NOMO-1 (cell line): ENCODE data around the gene COLEC11.
A peak's percentile ranks its signal among the peaks of the same experiment; 100 is the strongest.
"Not testable (repeated sequence)": the region's sequence is repeated elsewhere in the genome, so short reads cannot be mapped to it uniquely, and the experiment has no call there.

Experiments used
- DNase-seq, 2 experiments: peaks; one replicate each; lab custom pipeline; 2025; ENCODE audit not compliant: unreplicated experiment in 2 of 2; lab: John Stamatoyannopoulos, UW

Gene COLEC11

DNA sequence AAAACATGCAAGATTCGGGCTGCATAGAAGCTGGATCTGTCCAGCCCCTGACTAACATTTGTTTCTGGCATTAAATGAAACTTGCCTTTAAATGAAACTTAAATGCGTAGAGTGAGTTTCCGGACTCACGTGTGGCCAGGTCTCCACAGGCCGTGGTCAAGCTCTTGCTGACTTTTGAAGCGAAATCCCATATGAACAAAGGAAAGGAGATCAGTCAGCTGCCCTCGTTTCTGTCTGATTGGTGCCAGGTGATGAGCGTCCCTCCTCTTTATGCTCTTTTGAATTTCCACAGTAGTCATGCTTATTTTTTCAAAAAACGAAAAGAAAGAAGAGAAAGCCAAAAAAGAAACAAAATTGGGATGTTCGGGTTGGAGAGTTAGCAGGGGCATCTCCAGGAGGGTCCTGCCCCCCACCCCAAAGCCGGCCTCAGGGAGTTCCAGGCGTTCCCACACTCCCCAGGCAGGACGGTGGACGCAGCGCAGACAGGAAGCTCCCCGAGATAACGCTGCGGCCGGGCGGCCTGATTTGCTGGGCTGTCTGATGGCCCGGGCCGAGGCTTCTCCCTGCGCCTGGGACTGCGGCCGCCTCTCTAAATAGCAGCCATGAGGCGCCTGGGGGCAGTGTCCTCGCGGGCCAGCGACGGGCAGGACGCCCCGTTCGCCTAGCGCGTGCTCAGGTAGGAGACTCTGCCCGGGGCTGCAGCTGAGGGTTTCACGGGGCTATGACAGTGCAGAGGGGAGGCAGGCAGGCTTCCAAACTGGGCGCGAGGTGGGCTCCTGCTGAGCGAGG lies at the start of gene COLEC11:
Gene COLEC11 (plus strand): TSS at position 620 of the 789 bp plus-strand sequence. CDS start 9,229 bp downstream, outside the sequence.
- DNase-seq, result no peak

DNA sequence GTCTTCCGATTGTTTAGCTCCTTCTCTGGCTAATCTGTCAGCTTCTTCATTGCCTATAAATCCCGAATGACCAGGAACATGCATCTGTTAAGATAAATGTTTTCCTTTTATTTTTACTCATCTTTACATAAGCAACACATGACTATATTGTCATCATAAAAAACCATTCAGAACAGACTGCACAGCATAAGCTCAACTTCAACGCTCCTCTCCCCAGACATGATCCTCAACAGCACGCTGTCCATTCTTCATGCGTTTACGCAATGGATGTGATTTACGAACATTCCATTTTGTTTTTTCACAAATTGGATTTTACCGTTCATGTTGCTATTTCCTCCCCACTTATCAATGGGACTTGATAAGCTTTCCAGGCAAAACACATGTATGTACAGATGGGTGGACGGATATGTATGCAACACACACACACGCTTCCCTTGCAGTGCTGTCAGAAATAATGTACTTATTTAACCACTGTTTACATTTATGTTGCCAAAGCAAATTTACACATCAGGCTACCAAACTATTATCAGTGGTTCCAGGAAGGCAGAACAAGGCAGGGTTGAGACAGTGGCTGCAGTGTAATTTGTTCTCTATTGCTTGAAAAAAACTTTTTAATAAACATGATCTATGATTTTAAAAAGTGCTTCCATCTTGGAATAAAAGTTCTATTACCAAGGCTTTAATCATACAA lies 49.0 kb upstream of the COLEC11 start:
- no peak for DNase-seq

DNA sequence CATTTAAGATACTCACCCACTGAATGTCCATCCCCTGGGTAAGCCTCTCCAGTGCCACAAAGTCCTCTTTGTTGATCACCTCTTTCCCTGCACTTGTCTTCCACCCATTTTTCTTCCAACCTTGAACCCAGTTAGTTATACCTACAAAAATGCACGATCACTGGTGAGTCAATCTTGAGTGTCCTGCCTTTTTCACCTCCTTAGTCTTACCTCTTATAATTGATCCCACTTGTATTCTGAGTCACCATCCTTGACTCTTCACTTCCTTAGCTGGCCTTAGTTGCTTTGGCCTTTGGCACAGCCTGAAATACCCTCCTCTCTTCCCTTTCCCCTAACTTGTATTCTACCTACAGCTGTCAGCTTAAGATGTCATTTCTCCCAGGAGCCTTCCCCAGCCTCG lies 47.0 kb upstream of the COLEC11 start:
- no peak for DNase-seq

DNA sequence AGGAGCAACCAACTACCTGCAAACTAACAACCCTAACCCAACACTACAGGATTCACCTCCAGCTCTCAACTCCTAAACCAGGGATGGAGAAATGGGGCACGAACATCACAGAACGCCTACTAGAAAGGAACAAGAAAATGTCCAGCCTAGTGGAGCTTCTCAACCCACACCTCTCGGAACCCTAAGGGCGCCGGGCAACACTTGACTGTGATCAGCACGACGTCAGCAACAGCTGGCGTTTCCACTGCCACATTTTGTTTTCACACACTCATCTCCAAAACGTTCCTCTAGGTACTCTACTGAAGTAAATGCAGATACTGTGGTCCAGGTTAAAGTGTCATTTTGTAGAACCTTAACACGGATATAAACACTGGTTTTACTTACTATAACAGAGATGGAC lies 41.0 kb upstream of the COLEC11 start:
- DNase-seq, result no peak

DNA sequence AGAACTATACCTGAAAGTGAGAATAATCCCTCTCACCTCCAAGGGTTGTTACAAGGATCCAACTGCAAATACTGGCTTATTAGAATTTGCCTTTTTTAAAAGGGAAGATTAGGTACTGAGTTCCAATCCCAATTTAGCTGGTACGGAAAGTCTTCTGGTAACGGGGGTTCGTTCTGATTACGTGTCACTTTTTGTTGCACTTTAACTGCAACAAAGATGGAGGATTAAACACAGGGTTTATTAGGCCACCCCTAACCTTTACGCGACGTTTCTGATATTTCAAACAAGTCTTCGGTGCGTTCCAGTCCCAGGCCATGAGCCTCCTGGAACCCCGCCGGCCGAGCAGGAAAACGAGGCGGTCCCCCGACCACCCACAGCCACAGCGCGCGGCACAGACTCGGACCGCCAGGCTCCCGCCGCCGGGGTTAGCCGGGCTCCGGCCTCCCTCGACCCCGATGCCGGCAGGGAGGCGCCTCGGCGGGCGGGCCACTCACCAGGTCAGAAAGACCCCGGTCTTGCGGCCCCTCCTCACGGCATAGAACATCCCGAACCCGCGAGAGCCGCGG lies 37.2 kb upstream of the COLEC11 start:
- peak in 1 of 2 experiments; percentile 17 for DNase-seq

DNA sequence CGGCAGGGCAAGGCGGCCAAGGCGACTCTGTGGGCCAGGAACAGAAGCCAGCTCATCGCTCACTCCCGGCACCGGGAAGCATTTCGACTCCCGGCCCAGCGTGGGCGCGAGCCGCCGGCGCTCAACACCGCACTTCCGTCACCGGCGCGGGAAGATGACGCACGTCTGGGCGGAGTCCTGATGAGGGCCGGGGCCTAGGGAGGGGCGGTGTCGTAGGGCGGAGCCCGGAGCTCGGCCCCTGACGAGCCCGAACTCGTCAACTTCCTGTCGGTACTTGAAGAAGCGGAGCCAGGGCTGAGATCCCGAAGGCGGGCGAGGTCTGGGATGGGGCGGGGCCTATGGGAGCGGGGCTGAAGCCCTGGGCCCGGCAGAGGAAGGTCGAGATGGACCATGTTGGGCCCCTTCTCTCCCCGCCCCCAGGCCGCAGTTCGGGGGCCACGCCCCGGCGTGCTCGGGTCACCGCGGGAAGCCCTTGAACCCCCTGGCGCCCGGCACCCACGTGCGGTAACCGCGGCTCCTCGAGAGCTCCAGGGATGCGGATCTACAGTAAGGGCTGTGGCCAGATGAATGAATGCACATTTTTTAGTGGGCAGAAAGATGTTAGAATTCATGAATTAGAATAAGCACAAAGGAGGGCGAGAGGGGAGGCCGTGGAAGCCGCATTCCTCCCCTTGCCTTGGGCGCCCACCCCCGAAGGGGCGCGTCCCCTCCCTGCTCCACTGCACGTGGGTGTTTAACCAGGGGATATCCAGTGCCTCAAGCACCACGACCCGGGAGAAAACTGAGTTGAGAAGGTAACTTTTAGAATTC lies 36.5 kb upstream of the COLEC11 start, which contains the start of gene RNASEH1:
Gene RNASEH1 (minus strand): TSS at position 129 of the 810 bp plus-strand sequence. CDS start 73 bp downstream, at position 56.
- DNase-seq, result peak; percentile 97 to 98

DNA sequence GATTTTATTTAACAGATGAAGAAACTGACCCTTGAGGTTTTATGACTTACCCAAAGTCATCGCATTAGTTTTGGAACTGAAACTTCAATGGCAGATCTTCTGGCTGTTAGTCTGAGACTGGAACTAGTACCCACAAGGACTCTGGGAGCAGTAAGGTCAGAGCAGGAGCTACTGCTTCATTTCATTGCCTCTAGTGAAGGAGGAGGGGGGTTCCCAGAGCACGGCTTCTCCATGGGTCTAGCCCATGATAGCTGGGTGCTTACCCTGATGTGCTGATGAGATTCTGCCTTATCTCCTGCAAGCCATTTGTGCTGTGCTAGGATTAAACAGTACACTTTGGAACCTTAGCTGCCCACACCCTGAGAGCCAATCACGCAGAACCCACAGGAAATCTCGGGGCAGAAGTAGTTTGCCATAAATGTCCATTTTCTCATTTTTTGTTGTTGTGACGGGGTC lies 31.4 kb upstream of the COLEC11 start:
- no peak for DNase-seq

DNA sequence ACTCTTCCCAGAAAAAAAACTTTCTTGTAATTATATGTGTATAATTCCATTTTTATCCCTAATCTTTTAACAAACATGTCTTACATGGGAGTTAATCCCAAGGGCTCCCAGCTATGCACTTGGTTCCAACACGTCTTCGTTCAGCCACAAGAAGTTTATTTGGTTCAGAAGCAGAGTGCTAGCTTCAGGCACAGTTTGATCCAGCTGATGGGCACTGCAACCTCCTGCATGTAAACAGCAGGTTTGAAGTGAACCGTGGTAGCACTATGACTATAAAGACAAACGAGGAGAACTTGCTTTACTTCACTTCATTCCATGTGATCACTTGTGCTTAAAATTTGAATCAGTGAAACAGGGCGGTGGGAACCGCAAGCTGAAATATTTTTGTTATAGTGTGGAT lies 29.8 kb upstream of the COLEC11 start:
- DNase-seq, result no peak

DNA sequence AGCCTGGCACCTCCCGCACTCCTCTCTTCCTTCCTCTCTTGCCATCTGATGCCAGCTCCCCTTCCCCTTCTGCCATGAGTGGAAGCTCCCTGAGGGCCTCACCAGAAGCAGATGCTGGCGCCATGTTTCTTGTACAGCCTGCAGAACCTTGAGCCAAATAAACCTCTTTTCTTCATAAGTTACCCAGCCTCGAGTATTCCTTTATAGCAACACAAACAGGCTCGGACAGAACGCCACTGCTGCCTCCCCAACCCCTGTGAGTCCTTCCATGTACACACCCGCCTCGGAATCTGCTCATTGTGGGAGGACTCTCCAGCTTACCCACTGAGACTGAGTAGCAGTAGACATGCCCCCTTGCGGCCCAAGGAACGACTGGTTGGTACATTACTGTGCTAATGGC lies 28.1 kb upstream of the COLEC11 start:
- no peak for DNase-seq

DNA sequence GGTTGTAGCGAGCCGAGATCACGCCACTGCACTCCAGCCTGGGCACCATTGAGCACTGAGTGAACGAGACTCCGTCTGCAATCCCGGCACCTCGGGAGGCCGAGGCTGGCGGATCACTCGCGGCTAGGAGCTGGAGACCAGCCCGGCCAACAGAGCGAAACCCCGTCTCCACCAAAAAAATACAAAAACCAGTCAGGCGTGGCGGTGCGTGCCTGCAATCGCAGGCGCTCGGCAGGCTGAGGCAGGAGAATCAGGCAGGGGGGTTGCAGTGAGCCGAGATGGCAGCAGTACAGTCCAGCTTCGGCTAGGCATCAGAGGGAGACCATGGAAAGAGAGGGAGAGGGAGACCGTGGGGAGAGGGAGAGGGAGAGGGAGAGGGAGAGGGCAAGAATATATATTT lies 25.3 kb upstream of the COLEC11 start:
- DNase-seq, result not testable (repeated sequence)

DNA sequence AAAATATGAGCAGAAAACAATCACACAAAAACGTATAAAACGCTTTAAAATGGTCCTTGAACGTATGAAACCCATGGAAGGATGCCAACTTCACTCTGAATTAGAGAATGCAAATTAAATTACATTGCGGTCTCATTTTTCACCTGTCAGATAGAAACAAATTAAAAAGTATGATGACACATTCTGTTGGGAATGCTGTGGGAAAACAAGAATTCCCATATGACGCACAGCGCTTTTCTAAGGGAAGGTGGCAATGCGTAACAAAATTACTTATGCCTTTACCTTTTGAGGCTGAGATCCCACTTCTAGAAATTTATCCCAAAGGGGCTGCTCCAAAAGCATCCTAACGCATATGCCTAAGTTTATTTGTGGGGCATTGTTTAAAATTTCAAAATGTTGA lies 23.6 kb upstream of the COLEC11 start:
- DNase-seq, result no peak

DNA sequence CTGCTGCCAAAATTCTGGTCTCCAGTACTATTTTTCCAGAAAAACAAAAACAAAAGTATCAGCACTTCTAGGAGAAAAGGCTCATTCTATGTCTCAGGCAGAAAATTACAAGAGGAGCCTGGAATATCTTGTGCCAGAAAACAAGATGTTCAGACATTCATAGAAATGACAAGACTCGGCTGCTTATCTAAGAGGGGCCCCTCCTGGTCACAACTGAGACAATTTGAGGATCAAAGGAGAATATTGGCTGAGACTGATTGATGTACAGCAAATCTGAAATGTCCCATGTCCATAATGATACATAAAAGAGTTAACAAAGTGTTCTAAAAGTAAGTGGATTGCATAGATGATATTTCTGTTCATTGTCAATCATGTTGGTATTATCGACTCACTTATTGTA lies 22.3 kb upstream of the COLEC11 start:
- DNase-seq, result no peak

DNA sequence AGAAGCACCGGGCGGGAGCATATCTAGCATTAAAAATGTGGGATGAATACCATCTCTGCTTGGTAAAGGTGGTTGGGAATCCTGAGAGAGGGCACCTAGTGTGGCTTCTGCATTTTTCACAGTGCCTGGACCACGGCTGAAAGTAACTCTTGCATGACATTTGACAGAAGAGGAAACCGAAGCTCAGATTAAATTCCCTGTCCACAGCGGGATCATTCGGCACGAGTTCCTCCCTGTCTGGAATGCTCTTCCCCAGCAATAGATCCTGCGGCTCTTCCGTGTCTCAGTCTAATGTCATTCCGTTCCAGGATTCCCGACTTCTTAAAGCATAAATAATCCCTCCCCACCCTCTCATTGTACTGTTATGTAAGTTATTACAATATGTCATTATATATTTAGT lies 20.8 kb upstream of the COLEC11 start:
- DNase-seq, result no peak

DNA sequence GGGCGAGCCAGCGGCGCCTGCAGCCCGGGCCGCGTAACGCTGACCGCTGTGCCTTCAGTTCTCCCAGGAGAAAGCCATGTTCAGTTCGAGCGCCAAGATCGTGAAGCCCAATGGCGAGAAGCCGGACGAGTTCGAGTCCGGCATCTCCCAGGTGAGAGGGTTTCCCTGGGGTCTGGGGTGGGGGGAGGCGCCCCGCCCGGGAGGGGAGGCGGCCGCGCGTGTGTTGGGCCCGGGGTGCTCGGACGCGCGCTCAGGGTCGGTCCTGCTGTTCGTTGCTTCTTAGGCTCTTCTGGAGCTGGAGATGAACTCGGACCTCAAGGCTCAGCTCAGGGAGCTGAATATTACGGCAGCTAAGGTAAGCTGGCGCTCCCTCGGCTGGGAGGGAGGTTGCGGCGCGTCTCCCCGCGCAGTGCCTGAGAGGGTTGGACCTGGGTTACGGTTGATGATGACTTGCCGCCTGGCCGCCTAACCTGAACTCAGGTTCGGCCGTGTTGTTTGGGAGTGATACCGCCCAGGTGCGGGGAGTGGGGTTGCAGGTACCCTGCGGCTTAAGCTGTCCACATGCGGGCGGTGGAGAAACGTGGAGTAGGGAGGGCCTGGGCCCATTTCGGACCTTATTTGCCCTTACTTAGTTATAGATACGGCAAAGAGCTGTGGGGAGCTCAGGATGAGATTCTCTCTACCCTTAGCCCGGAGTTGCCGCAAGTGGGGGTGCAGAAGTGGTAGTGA lies 19.2 kb upstream of the COLEC11 start:
- no peak for DNase-seq

DNA sequence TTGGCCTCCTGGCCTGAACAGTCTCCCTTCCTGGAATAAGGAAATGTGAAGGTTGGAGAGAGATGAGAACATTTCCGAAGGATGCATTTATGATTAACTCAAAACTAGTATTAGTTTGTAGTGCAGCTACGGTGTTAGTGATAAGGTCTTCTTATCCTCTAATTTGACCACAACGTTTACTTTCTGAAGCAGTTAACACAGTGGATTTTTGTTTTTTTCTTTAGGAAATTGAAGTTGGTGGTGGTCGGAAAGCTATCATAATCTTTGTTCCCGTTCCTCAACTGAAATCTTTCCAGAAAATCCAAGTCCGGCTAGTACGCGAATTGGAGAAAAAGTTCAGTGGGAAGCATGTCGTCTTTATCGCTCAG lies 18.7 kb upstream of the COLEC11 start:
- DNase-seq, result not testable (repeated sequence)

DNA sequence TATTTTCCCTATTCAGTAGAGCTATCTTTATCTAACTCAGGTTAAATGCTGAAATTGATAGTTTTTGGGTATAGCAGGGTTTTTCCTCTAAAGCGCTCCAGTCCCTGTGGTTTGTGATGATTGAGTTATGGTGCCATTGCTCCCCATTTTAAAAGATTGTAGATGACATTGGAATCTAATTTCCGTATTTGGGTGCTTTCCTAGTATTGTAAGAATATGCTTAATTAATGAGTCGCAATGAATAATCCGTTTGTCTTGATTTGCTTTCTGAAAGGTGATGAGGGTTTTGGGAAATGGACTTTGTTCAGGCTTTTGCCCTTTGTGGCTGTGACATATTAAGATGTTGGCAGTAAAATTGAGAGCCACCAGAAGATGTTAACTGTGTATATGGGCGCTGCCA lies 15.9 kb upstream of the COLEC11 start:
- DNase-seq, result no peak

DNA sequence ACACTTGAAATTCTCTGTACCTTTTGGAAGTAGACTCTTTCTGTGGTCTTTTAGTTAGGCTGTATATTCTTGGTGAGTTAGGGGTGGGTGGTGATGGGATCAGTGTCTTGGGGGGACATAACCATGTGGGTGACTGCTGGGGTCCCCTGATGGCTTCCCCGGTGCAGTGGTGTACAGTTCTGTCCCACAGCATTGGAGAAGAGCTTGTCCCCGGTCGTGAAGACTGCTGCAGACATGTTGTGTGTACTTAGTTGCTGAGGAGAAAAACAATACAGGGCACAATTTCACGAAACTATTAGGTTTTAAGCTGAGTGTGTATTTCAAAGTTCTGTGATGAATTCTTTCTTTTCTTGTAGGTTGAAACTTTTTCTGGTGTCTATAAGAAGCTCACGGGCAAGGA lies 14.5 kb upstream of the COLEC11 start:
- no peak for DNase-seq

DNA sequence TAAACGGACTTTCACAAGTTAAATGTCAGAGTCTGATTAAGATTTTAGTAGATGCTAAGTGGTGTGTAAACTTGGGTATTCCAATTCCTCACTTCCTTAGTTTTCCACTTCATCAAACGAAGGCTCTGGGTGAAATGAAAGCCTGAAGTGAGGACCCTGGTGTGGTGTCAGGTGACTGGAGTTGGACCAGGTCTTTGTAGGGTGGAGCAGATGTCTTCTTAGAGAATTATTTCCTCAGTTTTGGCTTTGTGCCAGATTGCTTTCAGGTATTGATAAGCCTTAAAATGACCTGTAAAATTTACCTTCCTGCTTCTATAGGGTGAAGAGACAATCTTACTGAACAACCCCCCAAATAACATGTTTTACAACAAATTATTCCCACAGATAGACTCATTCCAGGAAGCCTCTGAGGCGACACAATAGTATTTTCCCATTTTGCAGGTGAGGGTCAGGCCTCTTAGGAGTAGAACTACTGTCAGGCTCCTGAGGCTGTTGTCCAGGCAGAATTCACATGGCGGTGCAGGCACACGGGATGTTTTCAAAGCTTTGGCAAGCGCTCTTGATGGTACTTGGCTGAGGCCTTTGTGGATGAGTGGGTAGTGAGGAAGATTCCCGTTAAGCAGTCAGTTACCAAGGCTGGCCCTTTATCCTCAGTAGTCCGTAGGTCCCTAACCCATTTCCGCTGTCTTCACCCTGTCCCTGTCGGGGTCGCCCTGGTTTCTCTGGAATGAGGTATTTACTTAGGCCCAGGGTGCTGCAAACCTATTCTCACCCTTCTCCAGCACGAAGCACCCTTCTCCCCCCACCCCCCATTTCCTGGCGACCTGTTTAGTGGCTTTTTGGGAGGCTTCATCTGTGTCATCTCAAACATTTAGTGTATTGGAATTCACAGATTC lies 13.3 kb upstream of the COLEC11 start:
- no peak for DNase-seq

DNA sequence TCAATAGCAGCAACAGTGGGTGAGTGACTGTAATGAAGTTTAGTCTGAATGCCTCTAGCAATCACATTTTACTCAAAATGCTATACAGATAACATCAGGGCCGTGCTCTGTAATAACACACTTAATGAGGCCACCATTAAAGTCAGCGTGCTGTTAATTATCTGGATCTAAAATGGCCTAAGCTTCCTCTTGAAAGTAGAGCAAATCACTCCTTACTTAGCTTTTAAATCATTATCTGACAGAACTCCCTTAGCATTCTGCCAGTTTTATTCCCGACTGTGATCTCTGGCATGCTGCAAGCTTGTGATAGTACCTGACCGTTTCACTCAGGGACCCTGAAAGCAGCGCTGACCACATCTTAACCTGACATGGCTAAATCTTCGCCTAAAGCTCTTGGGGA lies 10.8 kb upstream of the COLEC11 start:
- no peak for DNase-seq
